HG02943 (cell line): ENCODE results near the gene EPB41L2.
"Not testable (repeated sequence)": the region's sequence is repeated elsewhere in the genome, so short reads cannot be mapped to it uniquely, and the experiment has no call there.

Experiments
- ATAC-seq: cut with Tn5 transposase; IDR thresholded peaks from one replicate; pipeline ENCODE4 v1.9.1; 2021; ENCODE audit warnings: mild to moderate bottlenecking, low read depth, moderate library complexity; ENCODE audit not compliant: unreplicated experiment

The EPB41L2 gene

GRCh38 chr6:130927305-130927704, 135.7 kb downstream of the EPB41L2 start:
- ATAC-seq, result no peak

GRCh38 chr6:130923350-130923749, 139.7 kb downstream of the EPB41L2 start:
- no peak for ATAC-seq

GRCh38 chr6:130922922-130923321, 140.1 kb downstream of the EPB41L2 start:
- ATAC-seq, result no peak

GRCh38 chr6:130920969-130921368, 142.1 kb downstream of the EPB41L2 start:
- no peak for ATAC-seq

GRCh38 chr6:130918171-130918570, 144.9 kb downstream of the EPB41L2 start:
- ATAC-seq, result no peak

GRCh38 chr6:130915606-130916005, 147.4 kb downstream of the EPB41L2 start:
- ATAC-seq, result not testable (repeated sequence)

GRCh38 chr6:130913120-130913519, 149.9 kb downstream of the EPB41L2 start:
- ATAC-seq, result no peak

- ATAC-seq, result no peak
Observed at GRCh38 chr6:130912434-130912833, 150.6 kb downstream of the EPB41L2 start.

- no peak for ATAC-seq
Observed at GRCh38 chr6:130908958-130909357, 154.1 kb downstream of the EPB41L2 start.

- no peak for ATAC-seq
Observed at GRCh38 chr6:130908188-130908587, 154.9 kb downstream of the EPB41L2 start.

GRCh38 chr6:130907687-130908086, 155.4 kb downstream of the EPB41L2 start:
- no peak for ATAC-seq

- ATAC-seq, result no peak
Observed at GRCh38 chr6:130906736-130907381, 156.2 kb downstream of the EPB41L2 start.

- no peak for ATAC-seq
Observed at GRCh38 chr6:130903602-130904001, 159.4 kb downstream of the EPB41L2 start.

- no peak for ATAC-seq
Observed at GRCh38 chr6:130903007-130903406, 160.0 kb downstream of the EPB41L2 start.

GRCh38 chr6:130900913-130901312, 162.1 kb downstream of the EPB41L2 start:
- ATAC-seq, result no peak

GRCh38 chr6:130896249-130896648, 166.8 kb downstream of the EPB41L2 start:
- no peak for ATAC-seq

GRCh38 chr6:130895516-130895915, 167.5 kb downstream of the EPB41L2 start:
- no peak for ATAC-seq

GRCh38 chr6:130893766-130894165, 169.3 kb downstream of the EPB41L2 start:
- no peak for ATAC-seq

GRCh38 chr6:130893277-130893676, 169.8 kb downstream of the EPB41L2 start:
- no peak for ATAC-seq

GRCh38 chr6:130890521-130890971, 172.5 kb downstream of the EPB41L2 start:
- no peak for ATAC-seq

GRCh38 chr6:130889423-130889822, 173.6 kb downstream of the EPB41L2 start:
- no peak for ATAC-seq

GRCh38 chr6:130888246-130888645, 174.8 kb downstream of the EPB41L2 start:
- no peak for ATAC-seq

- no peak for ATAC-seq
Observed at GRCh38 chr6:130886966-130887365, 176.1 kb downstream of the EPB41L2 start.
